Lower leg skin (tissue), 3 donors: Measurements from ENCODE around the gene HSPB6.

Experiments used
- POLR2A ChIP-seq, 2 donors: fragments of 450-650 bp; IDR thresholded peaks; one replicate each; pipeline ENCODE4 v1.6.1; 2016 to 2017; ENCODE audit warnings: antibody characterized with exemption in 2 of 2, mild to moderate bottlenecking in 1 of 2, moderate library complexity in 1 of 2
- TF ChIP-seq, protein P1 (sequence below), 3 donors: fragments of 450-650 bp; IDR thresholded peaks; one replicate each; pipeline ENCODE4 v1.5.1; 2016; ENCODE audit warnings: antibody characterized with exemption in 3 of 3, mild to moderate bottlenecking in 3 of 3, moderate library complexity in 2 of 3

DNA sequence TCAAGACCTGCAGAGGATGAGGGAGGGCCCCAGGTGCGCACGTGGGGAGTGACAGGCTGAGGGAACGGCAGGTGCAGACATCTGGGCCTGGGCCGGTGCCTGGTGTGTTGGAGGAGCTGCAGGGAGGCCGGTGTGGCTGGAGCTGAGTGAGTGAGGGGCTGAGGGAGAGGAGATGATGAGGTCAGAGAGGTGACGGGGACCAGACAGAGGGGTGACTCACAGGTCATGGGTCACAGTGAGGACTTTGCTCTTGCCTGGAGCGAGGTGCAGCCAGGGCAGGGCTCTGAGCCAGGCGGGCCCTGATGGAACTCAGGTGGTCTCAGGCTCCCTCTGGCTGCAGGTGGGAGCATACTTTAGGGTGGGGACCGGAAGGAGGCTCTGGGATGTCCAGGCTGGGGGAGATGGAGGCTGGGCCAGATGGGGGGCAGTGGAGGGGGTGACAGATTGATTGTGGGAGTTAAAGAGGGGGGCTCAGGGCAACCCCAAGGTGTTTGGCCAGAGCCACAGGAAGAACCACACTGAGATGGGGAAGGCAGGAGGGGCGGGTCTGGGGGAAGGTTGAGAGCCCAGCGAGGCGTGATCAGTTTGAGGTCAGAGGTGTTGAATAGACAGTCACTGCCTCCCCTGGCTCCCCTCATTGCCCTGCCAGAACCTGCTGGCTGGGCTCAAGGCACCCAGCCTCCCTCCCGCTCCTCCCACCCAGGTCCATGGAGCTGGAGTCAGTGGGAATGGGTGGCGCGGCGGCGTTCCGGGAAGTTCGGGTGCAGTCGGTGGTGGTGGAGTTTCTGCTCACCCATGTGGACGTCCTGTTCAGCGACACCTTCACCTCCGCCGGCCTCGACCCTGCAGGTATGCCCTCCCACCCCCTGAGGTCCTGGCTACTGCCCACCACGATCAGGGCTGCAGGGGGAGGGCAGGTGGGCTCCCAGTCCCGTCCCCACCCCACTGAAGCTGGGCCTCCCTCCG lies 26.9 kb upstream of the HSPB6 start:
- TF ChIP-seq, protein P1, sequence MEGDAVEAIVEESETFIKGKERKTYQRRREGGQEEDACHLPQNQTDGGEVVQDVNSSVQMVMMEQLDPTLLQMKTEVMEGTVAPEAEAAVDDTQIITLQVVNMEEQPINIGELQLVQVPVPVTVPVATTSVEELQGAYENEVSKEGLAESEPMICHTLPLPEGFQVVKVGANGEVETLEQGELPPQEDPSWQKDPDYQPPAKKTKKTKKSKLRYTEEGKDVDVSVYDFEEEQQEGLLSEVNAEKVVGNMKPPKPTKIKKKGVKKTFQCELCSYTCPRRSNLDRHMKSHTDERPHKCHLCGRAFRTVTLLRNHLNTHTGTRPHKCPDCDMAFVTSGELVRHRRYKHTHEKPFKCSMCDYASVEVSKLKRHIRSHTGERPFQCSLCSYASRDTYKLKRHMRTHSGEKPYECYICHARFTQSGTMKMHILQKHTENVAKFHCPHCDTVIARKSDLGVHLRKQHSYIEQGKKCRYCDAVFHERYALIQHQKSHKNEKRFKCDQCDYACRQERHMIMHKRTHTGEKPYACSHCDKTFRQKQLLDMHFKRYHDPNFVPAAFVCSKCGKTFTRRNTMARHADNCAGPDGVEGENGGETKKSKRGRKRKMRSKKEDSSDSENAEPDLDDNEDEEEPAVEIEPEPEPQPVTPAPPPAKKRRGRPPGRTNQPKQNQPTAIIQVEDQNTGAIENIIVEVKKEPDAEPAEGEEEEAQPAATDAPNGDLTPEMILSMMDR (IDR thresholded peaks at IDR 0.05), result no peak
- no peak for TF ChIP-seq POLR2A (IDR thresholded peaks at IDR 0.05)
